ENCODE data around the gene GBF1.

Gene GBF1

GRCh38 chr10:102421757-102422512, 176.6 kb downstream of the GBF1 start:
- no peak for DNase-seq (ENCODE audit: low read depth in 2 of 2)

- DNase-seq (ENCODE audit: low read depth in 2 of 2): no peak
Measured at GRCh38 chr10:102422545-102423129, 177.3 kb downstream of the GBF1 start.

GRCh38 chr10:102423372-102423968, 178.1 kb downstream of the GBF1 start:
- DNase-seq (ENCODE audit: low read depth in 2 of 2): no peak

- no peak for DNase-seq (ENCODE audit: low read depth in 2 of 2)
Measured at GRCh38 chr10:102424145-102424544, 178.8 kb downstream of the GBF1 start.

GRCh38 chr10:102424916-102425315, 179.6 kb downstream of the GBF1 start:
- DNase-seq (ENCODE audit: low read depth in 2 of 2): no peak

GRCh38 chr10:102425444-102425843, 180.1 kb downstream of the GBF1 start:
- DNase-seq (ENCODE audit: low read depth in 2 of 2): no peak

- no peak for DNase-seq (ENCODE audit: low read depth in 2 of 2)
Measured at GRCh38 chr10:102426803-102427287, 181.5 kb downstream of the GBF1 start.

GRCh38 chr10:102429468-102429867, 184.1 kb downstream of the GBF1 start:
- no peak for DNase-seq (ENCODE audit: low read depth in 2 of 2)

- no peak for DNase-seq (ENCODE audit: low read depth in 2 of 2)
Measured at GRCh38 chr10:102431452-102432124, 186.3 kb downstream of the GBF1 start.
